ENCODE measurements around the gene AURKA.

GRCh38 chr20:56363491-56363890, 28.5 kb downstream of the AURKA start:
- TF ChIP-seq TAF1 (IDR thresholded peaks at IDR 0.05; ENCODE audit: borderline replicate concordance, low read depth, low read length): no peak
- TF ChIP-seq POLR2A (IDR thresholded peaks at IDR 0.05; ENCODE audit: low read depth, low read length): no peak
